ENCODE results near the gene PITPNM3.
"Not testable (repeated sequence)": the region's sequence is repeated elsewhere in the genome, so short reads cannot be mapped to it uniquely, and the experiment has no call there.

PITPNM3 gene

GRCh38 chr17:6574687-6575595, 18.6 kb upstream of the PITPNM3 start:
- DNase-seq, result no peak

- no peak for DNase-seq
Observed at GRCh38 chr17:6573982-6574686, 17.8 kb upstream of the PITPNM3 start.

GRCh38 chr17:6573495-6573894, 17.1 kb upstream of the PITPNM3 start:
- not testable (repeated sequence) for DNase-seq

- DNase-seq, result no peak
Observed at GRCh38 chr17:6572972-6573370, 16.6 kb upstream of the PITPNM3 start.

- DNase-seq, result no peak
Observed at GRCh38 chr17:6571452-6571781, 15.1 kb upstream of the PITPNM3 start.

- DNase-seq, result no peak
Observed at GRCh38 chr17:6570731-6571451, 14.5 kb upstream of the PITPNM3 start.

GRCh38 chr17:6569370-6570285, 13.3 kb upstream of the PITPNM3 start:
- no peak for DNase-seq

GRCh38 chr17:6568184-6568758, 11.9 kb upstream of the PITPNM3 start:
- no peak for DNase-seq

GRCh38 chr17:6567528-6568183, 11.3 kb upstream of the PITPNM3 start:
- no peak for DNase-seq

GRCh38 chr17:6561446-6561845, 5.1 kb upstream of the PITPNM3 start:
- no peak for DNase-seq

- no peak for DNase-seq
Observed at GRCh38 chr17:6560496-6560895, 4.1 kb upstream of the PITPNM3 start.

- DNase-seq, result no peak
Observed at GRCh38 chr17:6559753-6560215, 3.4 kb upstream of the PITPNM3 start.

GRCh38 chr17:6558932-6559752, 2.8 kb upstream of the PITPNM3 start:
- DNase-seq, result no peak

GRCh38 chr17:6558276-6558675, 1.9 kb upstream of the PITPNM3 start:
- no peak for DNase-seq

GRCh38 chr17:6557040-6557438, 684 bp upstream of the PITPNM3 start:
- no peak for DNase-seq

GRCh38 chr17:6555331-6556120, 829 bp downstream of the PITPNM3 start:
- no peak for DNase-seq

- no peak for DNase-seq
Observed at GRCh38 chr17:6554871-6555330, 1.5 kb downstream of the PITPNM3 start.

GRCh38 chr17:6554342-6554741, 2.0 kb downstream of the PITPNM3 start:
- no peak for DNase-seq

GRCh38 chr17:6551869-6552531, 4.4 kb downstream of the PITPNM3 start:
- no peak for DNase-seq

Measured in activated CD4-positive, alpha-beta T cell treated with anti-CD3 and anti-CD28 coated beads for 1 hour (primary cell).